Activated CD8-positive, alpha-beta memory T cell treated with anti-CD3 and anti-CD28 coated beads for 48 hours (primary cell): ENCODE measurements around the gene PLPPR3.

Experiments
- DNase-seq, 3 experiments: peaks; one replicate each; pipeline ENCODE4 v3.0.0-alpha.2; 2020; ENCODE audit warnings: low read depth in 2 of 3, low spot score in 2 of 3

Gene PLPPR3

GRCh38 chr19:810077-810855 is 11.5 kb downstream of the PLPPR3 start:
- no peak for DNase-seq

- no peak for DNase-seq
Observed at GRCh38 chr19:808423-808775, 13.4 kb downstream of the PLPPR3 start.

GRCh38 chr19:807627-808422 is 13.9 kb downstream of the PLPPR3 start:
- DNase-seq = no peak

GRCh38 chr19:806815-807421 is 14.8 kb downstream of the PLPPR3 start:
- no peak for DNase-seq

- DNase-seq = no peak
Observed at GRCh38 chr19:805600-806550, 15.9 kb downstream of the PLPPR3 start.

GRCh38 chr19:805166-805551 is 16.6 kb downstream of the PLPPR3 start:
- DNase-seq = no peak

GRCh38 chr19:804419-805165 is 17.2 kb downstream of the PLPPR3 start:
- no peak for DNase-seq

- DNase-seq = no peak
Observed at GRCh38 chr19:803686-804418, 17.9 kb downstream of the PLPPR3 start.

GRCh38 chr19:803099-803561 is 18.6 kb downstream of the PLPPR3 start:
- DNase-seq = no peak

- DNase-seq = no peak
Observed at GRCh38 chr19:802498-803098, 19.2 kb downstream of the PLPPR3 start.

- DNase-seq = no peak
Observed at GRCh38 chr19:801861-802497, 19.8 kb downstream of the PLPPR3 start.

- DNase-seq = no peak
Observed at GRCh38 chr19:801030-801860, 20.5 kb downstream of the PLPPR3 start.

- DNase-seq = no peak
Observed at GRCh38 chr19:800360-801029, 21.3 kb downstream of the PLPPR3 start.

GRCh38 chr19:799076-799881 is 22.5 kb downstream of the PLPPR3 start:
- no peak for DNase-seq

GRCh38 chr19:798415-799075 is 23.2 kb downstream of the PLPPR3 start:
- no peak for DNase-seq
